Measurements from ENCODE around the gene ERGIC2.
"Not testable (repeated sequence)": the region's sequence is repeated elsewhere in the genome, so short reads cannot be mapped to it uniquely, and the experiment has no call there.

The ERGIC2 gene

GRCh38 chr12:29306682-29307081 lies 74.3 kb downstream of the ERGIC2 start:
- TF ChIP-seq CTCF (IDR thresholded peaks at IDR 0.05; ENCODE audit: control insufficient read depth, extremely low read depth, insufficient read depth): no peak
- no peak for DNase-seq (ENCODE audit: low read depth)
- no peak overlapping the region for H3K4me3 ChIP-seq (ENCODE audit: low read depth, low read length)

DNA sequence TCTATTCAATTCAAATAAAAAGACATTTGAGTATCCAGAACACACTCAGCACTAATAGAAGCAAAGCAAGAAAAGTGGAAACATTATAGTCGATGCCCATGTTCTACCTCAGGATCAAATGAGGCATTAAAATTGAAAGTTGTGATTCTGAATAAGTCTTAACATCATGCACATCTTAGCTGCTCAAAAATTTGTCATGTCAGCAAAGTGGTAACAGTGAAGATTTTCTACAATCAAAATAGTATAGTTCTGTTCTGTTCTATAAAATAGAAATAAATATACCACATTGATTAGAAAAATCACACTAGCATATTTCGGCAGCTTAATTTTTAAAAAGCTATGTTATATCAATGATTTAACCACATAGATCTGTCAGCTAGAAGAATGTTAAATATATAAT lies 74.7 kb downstream of the ERGIC2 start:
- TF ChIP-seq CTCF (IDR thresholded peaks at IDR 0.05; ENCODE audit: control insufficient read depth, extremely low read depth, insufficient read depth): no peak
- no peak for DNase-seq (ENCODE audit: low read depth)
- H3K4me3 ChIP-seq (ENCODE audit: low read depth, low read length): no peak overlapping the region

- no peak for TF ChIP-seq CTCF (IDR thresholded peaks at IDR 0.05; ENCODE audit: control insufficient read depth, extremely low read depth, insufficient read depth)
- H3K4me3 ChIP-seq (ENCODE audit: low read depth, low read length): no peak overlapping the region
- peak; percentile 17 for DNase-seq (ENCODE audit: low read depth)
Observed at GRCh38 chr12:29304388-29304787, 76.6 kb downstream of the ERGIC2 start.

- no peak overlapping the region for H3K4me3 ChIP-seq (ENCODE audit: low read depth, low read length)
- no peak for TF ChIP-seq CTCF (IDR thresholded peaks at IDR 0.05; ENCODE audit: control insufficient read depth, extremely low read depth, insufficient read depth)
- DNase-seq (ENCODE audit: low read depth): no peak
Observed at GRCh38 chr12:29301114-29301513, 79.9 kb downstream of the ERGIC2 start.

GRCh38 chr12:29299633-29300032 lies 81.3 kb downstream of the ERGIC2 start:
- TF ChIP-seq CTCF (IDR thresholded peaks at IDR 0.05; ENCODE audit: control insufficient read depth, extremely low read depth, insufficient read depth): no peak
- no peak for DNase-seq (ENCODE audit: low read depth)
- H3K4me3 ChIP-seq (ENCODE audit: low read depth, low read length): no peak overlapping the region

DNA sequence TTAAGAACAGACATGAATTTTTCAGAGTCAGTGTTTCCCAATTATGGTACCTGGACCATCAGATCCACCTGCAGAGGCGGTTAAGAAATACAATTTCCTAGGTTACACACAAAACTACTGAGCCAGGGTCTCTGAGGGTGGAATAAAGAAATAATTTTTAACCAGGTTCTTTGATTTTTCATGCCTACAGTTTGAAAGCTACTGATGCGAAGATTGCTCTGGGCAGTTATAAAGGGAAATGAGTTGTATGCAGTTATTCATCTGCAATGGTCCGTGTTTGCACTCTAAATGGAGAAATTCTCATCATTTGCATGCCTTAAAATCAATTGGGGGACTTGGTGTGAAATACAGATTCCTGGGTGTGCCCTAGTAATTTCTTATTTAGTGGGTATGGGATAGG lies 89.7 kb downstream of the ERGIC2 start:
- no peak overlapping the region for H3K4me3 ChIP-seq (ENCODE audit: low read depth, low read length)
- no peak for DNase-seq (ENCODE audit: low read depth)
- no peak for TF ChIP-seq CTCF (IDR thresholded peaks at IDR 0.05; ENCODE audit: control insufficient read depth, extremely low read depth, insufficient read depth)

DNA sequence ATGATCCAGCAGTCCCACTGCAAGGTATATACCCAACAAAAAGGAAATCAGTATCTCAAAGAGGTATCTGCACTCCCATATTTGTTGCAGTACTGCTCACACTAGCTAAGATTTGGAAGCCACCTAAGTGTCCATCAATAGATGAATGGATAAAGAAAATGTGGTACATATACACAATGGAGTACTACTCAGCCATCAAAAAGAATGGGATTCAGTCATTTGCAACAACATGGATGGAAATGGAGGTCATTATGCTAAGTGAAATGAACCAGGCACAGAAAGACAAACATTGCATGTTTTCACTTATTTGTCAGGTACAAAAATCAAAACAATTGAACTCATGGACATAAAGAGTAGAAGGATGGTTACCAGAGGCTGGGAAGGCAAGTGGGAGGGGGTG lies 90.5 kb downstream of the ERGIC2 start:
- not testable (repeated sequence) for H3K4me3 ChIP-seq (ENCODE audit: low read depth, low read length); DNase-seq (ENCODE audit: low read depth)

- DNase-seq (ENCODE audit: low read depth): no peak
- H3K4me3 ChIP-seq (ENCODE audit: low read depth, low read length): no peak overlapping the region
- no peak for TF ChIP-seq CTCF (IDR thresholded peaks at IDR 0.05; ENCODE audit: control insufficient read depth, extremely low read depth, insufficient read depth)
Observed at GRCh38 chr12:29288031-29288430, 92.9 kb downstream of the ERGIC2 start.

Data from LNCaP clone FGC (cell line).